GM21576 (cell line): Measurements from ENCODE around the gene HOXA10.

Experiments
- ATAC-seq: cut with Tn5 transposase; IDR thresholded peaks from one replicate; pipeline ENCODE4 v1.9.1; 2021; ENCODE audit warnings: mild to moderate bottlenecking, moderate library complexity; ENCODE audit not compliant: unreplicated experiment

HOXA10 gene

DNA sequence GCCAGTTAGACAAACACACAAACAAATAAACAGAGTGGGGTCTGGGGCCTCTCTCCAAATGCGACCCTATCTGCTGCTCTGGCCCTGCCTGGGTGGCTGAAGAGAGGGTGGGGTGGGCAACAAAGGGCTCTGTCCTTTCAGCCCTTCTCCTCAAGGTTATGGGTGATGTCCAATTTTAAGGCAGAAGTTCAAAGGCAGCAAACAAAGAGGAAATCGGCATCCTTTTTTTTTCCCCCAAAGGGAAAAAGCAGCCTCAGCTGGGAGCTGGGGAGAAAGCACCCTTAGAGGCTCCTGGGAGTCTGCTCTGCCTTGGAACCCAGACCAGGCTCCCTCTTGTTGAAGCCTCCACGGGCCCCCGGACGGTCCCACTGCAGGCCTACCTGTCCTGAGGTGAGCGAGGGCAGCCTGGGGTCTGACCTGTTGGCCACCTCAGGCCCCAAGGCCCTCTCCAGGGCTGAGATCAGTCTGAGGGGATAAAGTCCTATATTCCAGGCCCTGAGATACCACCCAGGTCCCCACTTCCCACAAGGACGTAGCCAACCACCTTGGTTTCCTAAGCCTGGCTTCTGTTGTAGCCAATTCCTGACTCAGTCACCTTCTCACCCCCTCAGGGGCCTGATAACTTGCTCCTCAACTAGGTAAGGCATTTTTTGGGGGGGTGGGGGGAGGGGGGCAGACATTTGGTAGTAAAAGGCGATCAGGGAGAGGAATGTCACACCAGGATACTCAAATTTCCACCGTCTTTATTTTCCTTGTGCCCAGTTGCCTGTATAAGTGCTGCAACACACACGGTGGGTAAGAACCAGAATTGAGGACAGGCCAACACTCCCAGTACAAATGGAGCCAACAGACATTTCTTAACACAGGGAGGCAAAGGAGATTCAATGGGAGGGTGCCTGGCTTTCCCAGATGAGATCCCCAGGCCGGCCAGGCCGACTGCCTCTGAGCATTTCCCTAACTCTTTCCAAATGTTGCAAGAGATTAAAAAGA is 6.6 kb upstream of the HOXA10 start:
- ATAC-seq: no peak

DNA sequence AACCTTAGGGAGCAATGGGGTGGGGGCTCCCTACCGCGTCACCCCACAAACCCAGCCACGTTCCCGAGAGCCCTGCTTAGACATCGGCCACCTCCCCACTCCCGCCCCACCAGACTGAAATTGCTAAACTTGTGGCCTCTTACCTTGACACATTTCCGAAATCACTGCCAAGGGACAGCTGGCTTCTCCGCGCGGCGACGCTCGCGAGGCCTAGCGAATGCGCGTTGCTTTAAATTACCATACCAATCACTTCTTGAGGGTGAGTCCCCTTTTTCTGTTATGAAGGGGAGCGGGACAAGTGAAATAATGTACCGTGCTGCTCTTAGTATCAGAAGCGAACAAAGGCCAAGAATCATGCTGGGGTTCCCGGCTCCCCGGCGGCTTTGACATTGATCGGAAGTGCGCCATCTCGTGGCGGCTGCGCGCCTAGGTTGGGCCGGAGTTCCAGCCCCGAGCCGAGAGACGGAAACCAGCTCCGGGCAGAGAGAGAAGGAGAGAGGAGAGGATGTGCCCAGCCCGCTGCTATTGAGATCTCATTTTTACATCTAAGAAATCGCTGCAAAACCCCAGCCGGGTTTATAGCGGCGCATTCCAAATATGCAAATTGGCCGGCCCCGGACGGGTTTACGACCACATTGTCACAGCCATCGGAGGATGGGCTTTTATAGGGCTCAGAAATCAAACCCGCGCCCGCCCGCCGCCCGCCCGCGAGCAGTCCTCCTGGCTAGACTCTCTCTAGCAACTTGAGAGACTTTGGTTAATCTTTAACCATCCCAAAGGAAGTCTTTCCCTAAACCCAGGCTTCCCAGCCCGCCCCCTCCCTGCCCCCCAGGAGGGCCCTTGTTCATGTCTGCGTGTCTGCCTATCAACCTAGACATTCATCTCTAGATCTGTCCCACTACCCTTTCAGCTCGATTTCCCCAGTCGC is 5.6 kb upstream of the HOXA10 start:
- ATAC-seq: no peak

DNA sequence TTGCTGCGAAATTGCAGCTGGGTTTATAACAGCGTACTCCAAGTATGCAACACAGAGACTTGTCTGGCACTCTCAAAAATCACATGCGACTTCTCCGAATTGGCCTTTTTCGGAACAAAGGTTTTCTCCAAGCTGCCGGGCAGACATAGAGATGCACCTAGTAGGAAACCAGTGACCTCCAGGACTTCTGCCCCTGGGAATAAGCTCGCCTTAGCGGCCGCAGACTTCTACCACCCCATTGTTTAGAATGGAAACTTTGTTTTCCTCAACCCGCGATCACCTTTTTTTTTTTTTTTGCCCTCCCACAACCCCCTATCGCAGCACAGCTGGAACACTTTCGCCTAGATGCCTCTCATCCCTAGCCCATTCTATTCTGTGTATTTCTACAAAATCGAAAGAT is 4.9 kb upstream of the HOXA10 start:
- ATAC-seq: no peak

DNA sequence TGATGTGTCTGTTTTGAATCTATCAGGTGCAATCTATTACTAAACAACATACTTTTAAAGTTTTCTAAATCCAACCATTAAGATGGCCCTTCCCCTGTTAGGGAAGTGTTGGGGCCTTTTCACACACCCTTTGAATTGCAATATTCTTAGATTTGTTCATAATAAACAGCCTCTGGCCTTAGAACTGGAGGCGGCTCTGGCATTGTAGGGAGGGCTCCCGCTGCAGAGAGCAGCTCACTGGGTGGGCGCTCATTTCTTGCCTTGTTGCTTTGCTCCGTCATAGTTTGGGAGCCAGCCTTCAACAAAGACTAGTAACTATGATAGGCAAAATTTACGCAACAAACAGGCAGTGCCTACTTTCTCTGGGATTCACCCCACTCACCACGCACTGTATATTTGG is 4.2 kb upstream of the HOXA10 start:
- no peak for ATAC-seq

DNA sequence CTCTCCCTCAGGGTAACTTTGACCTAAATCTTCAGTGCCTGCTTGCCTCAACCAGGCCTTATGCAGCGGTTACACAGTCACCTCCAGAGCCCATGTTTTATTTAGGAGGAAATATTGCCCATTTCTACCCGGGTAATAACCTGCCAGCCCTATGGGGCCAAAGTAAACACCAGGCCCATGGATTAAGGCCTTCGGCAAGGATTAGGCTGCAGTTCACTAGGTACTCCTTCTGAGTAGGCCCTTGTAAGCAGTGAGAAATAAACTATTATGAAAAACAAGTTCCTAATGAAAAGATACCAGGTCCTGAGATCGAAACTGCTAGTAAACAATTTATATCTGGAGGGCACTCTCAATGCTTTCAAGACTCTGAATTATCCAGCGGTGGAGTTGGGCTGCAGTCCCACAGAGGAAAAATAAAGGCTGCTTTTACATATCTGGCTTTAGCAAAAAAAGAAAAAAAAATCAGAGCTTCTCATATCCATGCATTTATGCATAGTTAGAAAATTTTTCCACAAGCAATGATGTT is 3.7 kb upstream of the HOXA10 start:
- no peak for ATAC-seq

DNA sequence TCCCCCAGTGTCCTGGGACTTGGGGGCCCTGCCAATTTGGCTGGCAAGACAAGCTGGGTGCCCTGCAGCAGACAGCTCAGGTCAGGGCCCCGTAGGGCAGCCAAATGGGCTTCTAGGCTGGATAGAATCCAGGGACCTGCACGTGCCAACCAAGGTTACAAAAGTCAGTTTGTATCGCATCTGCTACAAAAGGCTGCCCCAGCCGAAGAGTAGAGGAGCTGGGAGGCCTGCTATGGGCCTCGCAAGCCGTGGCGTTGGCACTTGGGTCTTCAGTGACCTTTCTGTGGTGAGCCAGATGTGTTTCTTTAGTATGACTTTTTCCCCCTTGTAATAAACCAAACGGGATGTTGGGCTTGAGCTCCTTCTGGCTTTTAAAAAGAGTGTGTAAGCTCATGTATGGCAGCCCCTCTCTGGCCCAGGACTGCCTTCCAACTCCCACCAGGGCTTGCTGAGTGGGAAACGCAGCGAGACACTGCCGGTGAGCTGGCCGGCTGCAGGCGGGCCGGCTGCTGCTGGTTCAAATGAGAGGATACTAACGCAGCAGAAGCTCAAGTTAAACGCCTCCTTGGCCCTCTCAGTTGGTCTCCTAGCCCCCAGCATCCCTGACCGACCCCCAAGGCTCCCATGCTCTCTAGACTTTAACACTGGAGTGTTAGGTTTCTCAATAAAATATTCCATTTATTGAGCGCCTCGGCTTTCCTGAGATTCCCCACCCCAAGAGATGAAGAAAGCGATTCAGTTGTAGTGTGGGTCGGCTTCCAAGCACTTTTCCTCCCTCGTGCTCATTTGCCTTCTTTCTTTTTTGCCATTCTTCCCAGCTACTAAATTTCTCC is 3.1 kb upstream of the HOXA10 start:
- ATAC-seq: no peak

DNA sequence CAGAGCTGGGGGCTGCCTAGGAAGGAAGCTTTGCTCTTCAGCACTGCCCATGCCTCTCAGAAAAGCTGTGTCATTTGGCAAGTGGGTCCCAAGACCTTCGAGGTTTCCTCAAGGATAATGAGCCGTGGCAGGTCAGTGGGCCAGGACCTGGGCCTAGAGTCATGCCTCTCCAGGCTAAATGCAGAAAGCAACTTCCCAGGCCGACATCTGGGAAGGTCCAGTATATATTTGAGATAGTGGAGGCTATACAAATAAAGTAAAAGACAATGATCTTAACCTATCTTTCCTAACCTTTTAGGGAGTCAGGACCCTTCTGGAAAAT is 2.4 kb upstream of the HOXA10 start:
- ATAC-seq: no peak

DNA sequence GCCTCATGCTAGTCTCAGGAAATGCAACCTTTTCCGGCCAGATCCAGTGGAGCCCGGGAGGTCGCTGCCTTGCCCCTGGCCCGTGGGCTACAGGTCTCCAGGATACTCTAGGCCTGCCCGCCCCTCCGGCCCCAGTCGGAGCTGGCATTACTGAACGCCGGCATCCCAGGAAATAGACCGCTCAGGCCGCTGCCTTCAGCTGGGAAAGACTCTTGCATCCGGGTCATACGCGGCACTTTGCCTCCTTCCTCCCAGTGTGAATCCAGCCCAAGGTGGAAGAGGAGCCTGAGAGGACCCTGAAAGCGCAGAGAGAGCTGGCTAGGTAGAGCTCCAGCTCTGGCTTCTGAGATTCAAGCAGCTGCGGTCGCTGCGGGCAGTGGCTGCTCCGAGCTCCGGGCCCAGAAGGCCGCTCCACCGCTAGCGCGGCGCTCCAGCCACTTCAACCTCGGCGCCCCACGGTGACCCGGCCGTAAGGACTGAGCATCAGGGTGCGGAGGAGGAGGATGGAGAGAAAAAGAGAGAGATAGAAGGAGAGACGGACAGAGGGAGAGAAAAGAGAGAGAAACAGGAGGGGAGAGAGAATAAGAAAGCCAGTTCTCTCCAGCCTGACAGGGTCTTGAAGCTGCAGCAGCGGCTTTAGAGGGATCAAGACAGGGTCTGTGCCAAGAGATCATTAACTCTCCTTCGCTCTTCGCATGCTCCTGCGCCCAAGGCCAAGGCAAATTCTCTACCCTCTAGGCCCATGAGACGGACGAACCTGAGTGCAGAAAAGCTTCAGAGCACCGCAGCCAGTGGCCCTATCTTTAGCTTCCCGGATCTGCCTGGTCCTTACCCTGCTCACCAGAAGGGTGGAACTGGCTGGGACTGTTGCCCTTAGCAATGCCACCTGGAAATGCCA is 1.8 kb upstream of the HOXA10 start:
- no peak for ATAC-seq

DNA sequence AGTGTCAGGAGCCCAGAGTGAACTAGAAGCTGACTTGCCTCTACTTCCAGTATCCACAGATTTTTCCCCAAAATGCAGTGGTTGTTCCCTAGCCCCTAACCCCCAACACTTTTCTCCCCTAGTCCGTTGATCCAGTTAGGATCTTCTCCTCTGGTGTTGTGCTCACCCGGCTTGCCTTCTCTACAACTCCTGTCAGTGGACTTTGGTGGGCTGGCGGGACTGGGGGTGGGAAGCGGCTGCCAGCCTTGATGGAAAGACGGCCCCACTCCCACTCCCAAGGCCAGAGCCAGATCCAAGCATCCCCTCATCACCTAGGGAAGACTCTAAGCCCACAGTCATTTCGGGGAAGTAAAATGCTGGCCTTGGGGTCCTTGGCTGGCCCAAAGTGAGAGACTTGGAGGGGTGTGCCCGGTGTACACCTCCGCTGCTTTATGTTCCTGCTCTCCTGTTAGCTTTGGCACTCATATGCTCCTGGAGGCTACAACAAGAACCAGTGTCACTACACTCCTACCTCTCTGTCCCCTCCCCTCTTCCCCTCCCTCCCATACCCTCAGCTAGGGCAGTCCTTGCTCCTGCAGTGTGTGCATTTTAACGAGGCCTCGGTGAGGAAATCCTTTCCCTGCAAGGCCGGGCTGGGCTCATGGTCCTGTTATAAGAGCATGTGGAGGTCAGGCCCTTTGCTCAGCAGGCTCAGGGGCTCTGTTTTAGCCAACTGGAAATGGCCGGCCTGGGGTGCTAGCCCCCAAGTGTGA is 930 bp upstream of the HOXA10 start:
- ATAC-seq: no peak

DNA sequence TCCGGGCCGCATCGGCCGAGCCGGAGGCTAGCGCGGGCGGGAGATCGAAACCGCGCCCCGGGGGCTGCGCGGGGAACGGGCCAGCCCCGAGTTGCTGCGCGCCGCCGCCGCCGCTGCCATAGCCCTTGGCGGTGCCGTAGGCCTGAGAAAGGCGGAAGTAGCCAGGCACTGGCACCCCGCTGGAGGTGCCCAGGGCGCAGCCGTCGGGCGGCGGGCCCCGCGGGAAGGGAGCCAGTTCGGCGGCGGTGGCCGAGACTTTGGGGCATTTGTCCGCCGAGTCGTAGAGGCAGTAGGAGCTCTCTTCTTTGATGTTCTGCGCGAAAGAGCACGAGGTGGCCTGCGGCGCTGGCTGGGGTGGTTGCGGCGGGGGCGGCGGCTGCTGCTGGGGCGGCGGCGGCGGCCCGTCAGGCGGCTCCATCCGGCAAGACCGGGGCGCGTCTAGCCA is 587 bp downstream of the HOXA10 start:
- no peak for ATAC-seq

DNA sequence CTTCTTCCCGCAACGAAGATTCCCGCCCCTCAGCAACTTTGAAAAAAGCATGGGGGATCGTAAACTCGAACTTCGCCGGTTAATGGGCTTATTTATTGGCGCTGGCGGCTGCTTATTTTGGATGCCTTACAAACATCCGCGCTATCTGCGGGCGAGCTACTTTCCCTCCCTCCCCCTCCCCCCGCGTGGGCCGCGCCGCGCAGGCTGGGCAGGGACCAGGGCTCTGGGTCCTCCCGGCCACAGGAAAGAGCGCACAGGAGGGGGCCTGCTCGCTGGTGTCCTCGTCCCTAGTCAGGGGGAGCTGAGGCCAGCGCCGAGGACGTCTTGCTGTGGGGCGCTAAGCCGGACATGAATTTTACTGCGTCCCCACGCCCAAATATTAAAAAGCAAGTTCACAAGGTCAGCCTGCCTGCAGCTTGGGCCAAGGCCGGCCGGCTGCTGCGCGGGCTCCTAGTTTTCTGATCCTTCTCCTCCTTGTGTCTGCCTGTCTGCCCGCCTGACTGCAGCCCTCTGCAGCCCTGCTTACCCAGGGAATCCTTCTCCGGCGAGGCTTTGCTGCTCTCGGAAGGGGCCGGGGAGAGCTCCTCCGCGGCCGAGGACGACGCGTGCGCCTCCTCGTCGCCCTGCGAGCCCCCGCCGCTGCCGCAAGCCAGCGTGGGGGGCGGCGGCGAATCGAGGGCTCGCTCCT is 1.2 kb downstream of the HOXA10 start:
- ATAC-seq: no peak

DNA sequence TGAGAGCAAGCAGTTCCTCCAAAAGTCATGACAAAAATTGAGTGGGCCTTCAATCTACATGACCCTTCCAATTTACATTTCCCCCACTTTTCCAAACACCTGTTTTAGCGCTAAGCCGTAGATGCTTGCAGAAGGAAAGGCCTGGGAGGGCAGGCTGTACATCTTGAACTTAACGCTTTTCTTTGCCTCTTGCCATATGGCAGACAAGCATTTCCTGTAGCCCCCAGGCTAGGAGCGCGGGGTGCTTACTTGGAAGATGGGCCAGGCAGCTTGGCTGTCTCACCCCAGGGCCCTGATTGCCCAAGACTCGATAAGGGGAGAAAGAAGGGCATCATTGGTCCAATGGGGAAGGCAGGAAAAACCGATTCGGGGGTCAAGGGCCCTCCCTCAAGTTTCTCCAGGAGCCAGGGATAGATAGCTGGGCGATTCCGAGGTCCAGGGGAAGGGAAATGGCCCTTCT is 1.8 kb downstream of the HOXA10 start:
- ATAC-seq: no peak

DNA sequence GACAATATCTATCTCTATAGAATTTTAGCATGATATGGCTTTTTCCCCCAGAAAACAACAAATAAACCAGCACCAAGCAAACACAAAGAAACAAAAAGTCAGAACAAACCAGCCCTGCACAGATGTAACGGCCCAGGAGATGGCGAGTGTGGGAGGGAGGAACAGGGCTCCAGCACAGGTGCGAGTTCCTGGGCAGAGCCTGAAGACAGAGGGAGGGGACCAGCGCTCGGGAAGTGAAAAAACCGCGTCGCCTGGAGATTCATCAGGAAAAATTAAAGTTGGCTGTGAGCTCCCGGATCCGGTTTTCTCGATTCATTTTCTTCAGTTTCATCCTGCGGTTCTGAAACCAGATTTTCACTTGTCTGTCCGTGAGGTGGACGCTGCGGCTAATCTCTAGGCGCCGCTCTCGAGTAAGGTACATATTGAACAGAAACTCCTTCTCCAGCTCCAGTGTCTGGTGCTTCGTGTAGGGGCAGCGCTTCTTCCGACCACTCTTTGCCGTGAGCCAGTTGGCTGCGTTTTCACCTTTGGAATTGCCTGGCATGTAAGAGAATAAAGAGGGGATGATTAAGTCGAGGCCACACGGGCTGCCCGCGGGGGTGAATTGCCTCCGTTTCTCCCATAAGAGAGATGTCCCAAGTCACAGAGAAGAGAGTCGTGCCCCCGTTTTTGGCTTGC is 2.3 kb downstream of the HOXA10 start:
- no peak for ATAC-seq

DNA sequence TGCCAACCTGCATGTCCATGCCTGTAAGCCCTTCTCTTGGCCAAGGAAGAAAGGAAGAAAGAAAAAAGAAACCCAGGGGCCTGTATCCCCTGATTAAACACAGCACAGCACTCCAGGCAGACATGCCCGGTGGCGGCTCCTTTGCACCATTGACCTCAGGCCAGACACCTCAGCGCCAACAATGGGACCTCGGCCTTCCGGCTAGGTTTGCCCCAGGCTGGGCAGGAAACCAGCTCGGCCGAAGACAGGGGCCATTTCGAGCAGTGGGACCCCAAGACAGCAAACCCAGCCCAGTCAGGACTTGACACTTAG is 2.8 kb downstream of the HOXA10 start:
- no peak for ATAC-seq

DNA sequence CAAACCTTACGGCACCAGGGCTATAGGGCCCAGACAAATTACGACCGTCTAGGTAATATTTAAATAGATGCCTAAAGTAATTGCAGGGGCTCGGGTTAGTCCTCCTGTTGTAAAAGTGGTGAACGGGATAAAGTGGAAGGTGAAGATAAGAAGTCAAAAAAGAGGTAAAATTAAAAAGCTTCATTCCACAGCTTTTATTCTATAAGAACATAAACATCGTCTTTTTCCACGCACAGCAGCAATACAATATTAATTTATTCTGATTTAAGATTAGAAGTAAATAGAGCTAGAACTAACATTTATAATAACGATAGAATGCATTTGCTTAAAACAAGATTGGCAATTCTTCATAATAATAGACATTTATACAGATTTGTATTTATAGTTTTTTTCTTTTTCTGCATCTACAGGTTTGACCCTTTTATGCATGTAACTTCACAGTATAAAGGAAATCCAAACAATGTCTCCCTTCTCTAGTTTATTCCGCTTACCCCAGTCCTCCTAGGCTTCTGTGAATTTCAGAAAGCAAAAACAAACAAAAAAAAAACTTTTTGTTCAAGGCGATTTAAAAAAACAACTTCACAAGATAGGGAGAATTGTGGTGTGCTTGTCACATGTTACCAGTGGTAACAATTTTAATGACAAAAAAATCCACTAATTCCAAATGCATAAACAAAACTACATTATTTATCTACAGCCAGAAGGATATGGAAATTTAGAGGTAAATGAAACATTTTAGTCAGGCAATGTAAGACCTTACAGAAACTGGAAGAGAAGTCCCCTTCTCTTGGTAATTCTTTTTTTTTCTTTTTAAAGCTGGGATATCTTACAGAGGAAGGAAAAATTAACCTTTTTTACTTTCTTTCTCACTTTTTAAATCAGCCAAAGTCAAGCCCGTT is 3.4 kb downstream of the HOXA10 start:
- no peak for ATAC-seq

DNA sequence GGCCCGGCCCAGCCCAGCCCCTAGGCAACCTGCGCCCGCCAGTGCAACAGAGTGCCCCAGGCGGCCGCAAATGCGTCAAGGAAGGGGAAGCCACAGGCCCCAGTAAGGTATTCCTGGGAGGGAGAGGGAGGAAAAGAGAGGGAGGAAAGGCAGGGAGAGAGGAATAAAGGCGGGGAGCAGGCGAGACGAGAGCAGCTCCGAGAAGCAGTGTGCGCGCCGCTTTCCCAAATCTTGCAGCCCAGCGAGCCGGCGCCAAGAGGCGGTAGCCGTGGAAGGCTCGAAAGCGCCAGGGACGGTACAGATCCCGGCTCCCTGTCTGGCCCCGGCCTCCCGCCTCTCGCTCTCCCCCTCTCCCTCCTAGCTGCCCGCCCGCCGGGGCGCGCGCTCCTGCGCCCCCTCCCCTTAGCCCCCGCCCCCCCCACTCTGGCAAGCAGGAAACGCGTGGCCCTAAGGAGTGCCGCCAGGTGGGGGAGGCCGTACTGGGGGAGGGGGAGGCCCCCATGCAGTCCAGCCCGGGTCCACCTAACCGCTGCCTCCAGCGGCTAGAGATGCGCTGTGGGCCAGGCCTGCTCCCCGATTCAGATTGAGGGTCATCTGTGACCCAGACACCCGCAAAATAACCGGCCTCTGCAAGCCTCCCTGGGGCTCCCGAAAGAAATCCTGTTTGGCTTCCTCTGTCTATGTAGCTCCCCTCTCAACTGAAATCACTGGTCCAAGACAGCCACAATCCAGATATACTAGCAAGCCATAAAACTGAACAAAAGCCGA is 4.3 kb downstream of the HOXA10 start:
- ATAC-seq: no peak
